Caco-2 (cell line): ENCODE results near the gene UBE2E3. TPM values are rescaled to one million over a fixed set of nuclear protein-coding genes. Genes with fewer than 3 reads are reported as not detected.
A peak's percentile ranks its signal among the peaks of the same experiment; 100 is the strongest.

Experiments used
- BruUV-seq: library from RNA; stranded (reverse); fragments of 400-500 nt; replicated peaks from 2 replicates; lab custom pipeline; 2021; lab: Mats Ljungman, UMichigan
- CTCF ChIA-PET: fragments of 300-600 bp; sonication (Branson Sonifier 250); formaldehyde crosslinking; loops from one replicate; lab custom pipeline; 2022; ENCODE audit warnings: antibody characterized with exemption; lab: Charles Lee
- POLR2A ChIA-PET: fragments of 300-600 bp; sonication (Branson Sonifier 250); formaldehyde crosslinking; loops from one replicate; lab custom pipeline; 2022; ENCODE audit warnings: antibody characterized with exemption; lab: Charles Lee
- DNase-seq, 2 experiments: peaks; one replicate each; pipeline versions ENCODE4 v3.0.0 to v3.0.0-alpha.2; 2020 to 2022
- H3K27me3 ChIP-seq: replicated peaks from 2 replicates; pipeline ENCODE4 v1.6.0; 2011; ENCODE audit warnings: low read length; ENCODE audit not compliant: control insufficient read depth, insufficient read depth
- H3K36me3 ChIP-seq: 2 replicates; pipeline ENCODE4 v1.5.1; 2011; ENCODE audit warnings: low read length; ENCODE audit not compliant: control insufficient read depth, insufficient read depth
- H3K4me1 ChIP-seq: fragments of 250-450 bp; sonication (Bioruptor Pico); 2 replicates; pipeline ENCODE4 v1.5.1; 2020; ENCODE audit warnings: mild to moderate bottlenecking
- H3K4me3 ChIP-seq: 2 replicates; pipeline ENCODE4 v1.5.1; 2011; ENCODE audit warnings: low read depth, mild to moderate bottlenecking, control low read depth, low read length
- H3K9me3 ChIP-seq: fragments of 250-450 bp; sonication (Bioruptor Pico); 2 replicates; pipeline ENCODE4 v1.5.1; 2020; ENCODE audit warnings: mild to moderate bottlenecking, moderate library complexity
- H3K27ac Mint-ChIP-seq: one replicate; pipeline ENCODE4 v1.8.0; 2022; ENCODE audit warnings: mixed read lengths; ENCODE audit not compliant: unreplicated experiment
- H3K27me3 Mint-ChIP-seq: one replicate; pipeline ENCODE4 v1.8.0; 2022; ENCODE audit warnings: mixed read lengths; ENCODE audit not compliant: insufficient read depth, unreplicated experiment
- H3K36me3 Mint-ChIP-seq: one replicate; pipeline ENCODE4 v1.8.0; 2022; ENCODE audit warnings: mild to moderate bottlenecking, mixed read lengths; ENCODE audit not compliant: insufficient read depth, unreplicated experiment
- H3K4me1 Mint-ChIP-seq: one replicate; pipeline ENCODE4 v1.8.0; 2022; ENCODE audit warnings: low read depth, mixed read lengths; ENCODE audit not compliant: unreplicated experiment
- H3K4me3 Mint-ChIP-seq: one replicate; pipeline ENCODE4 v1.8.0; 2022; ENCODE audit warnings: mild to moderate bottlenecking, moderate library complexity, mixed read lengths; ENCODE audit not compliant: unreplicated experiment
- H3K9me3 Mint-ChIP-seq: one replicate; pipeline ENCODE4 v1.8.0; 2022; ENCODE audit warnings: mixed read lengths; ENCODE audit not compliant: unreplicated experiment
- intact Hi-C: fragments of 100-400 bp; cut with micrococcal nuclease; formaldehyde crosslinking; loops from one replicate; pipeline ENCODE4 v1.10.0; 2022; ENCODE audit not compliant: unreplicated experiment
- total RNA-seq: library from RNA; stranded (reverse); gene quantifications from 2 replicates; pipeline ENCODE4 v1.2.3, GENCODE V29; 2022
- TF ChIP-seq, protein P1 (sequence below), 2 experiments: fragments of 200-600 bp in 1 of 2; IDR thresholded peaks; 1 replicate in 1 of 2; 2 replicates in 1 of 2; pipeline versions ENCODE4 v1.5.1 to v1.8.0; 2011 to 2022; ENCODE audit warnings: antibody characterized with exemption in 1 of 2, control low read depth in 1 of 2, inconsistent platforms in 1 of 2, low read depth in 1 of 2, low read length in 1 of 2, mild to moderate bottlenecking in 1 of 2, moderate library complexity in 1 of 2; ENCODE audit not compliant: insufficient read depth in 1 of 2, severe bottlenecking in 1 of 2, unreplicated experiment in 1 of 2

UBE2E3 gene
- total RNA-seq, 1 experiment from 2014 or later, result 9.0 TPM

DNA sequence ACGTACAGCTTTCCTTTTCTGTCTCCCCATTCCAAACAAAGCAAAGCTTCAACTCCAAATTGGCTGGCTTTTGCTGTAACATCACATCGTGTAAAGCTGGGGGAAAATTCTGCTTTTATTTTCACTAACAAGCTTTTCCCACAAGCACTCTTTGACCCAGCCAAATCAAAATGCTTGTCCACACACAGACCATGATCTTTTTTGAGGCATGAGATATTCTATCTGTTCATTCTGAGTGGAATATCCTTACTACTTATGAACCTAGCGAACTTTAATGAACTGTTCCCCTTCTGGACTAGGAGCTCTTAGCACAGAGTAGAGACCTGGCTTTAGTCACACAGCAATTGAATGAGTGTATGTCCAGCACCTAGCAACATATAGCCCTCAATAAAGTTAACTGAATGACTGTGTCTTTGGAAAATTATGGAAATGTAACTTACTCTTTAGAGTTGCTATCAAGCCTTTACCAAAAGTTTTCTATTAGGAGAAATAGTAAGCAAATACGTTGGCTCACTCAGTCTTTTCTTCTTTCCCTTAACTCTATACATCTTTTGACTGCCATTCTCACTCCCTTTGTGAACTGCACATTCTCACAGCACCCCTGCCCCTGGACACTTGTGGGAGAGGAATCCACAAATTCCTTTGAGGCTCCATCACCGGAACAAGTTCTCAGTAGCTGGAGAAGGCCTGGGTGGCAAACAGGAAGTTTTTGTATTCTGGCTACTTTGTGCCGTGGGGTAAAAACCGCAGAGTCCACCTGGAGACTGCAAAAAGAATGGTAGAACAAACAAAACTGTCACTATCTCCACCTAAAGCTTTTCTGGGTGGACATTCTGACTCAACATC lies 1.3 kb upstream of the UBE2E3 start:
- H3K27me3 Mint-ChIP-seq, result peaks cover 2% of the 10 kb centered on the region
- DNase-seq, result no peak

DNA sequence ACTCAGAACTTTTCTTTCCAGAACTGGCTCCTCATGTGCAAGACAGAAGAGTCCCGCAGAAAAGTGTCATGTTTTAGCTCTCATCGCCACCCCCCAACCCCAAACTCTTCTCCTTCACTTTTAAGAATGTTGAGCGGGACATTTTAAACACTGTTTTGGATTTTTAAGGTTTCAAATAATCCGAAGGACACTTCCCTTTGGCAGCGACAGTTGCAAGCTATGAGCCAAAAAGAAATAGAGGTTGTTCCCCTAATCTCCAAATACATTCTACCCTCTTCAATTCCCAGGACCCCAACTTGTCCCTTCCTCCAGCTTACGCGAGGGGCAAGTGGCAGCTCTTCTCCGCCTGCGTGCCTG lies 678 bp upstream of the UBE2E3 start:
- no peaks in the 10 kb centered on the region for H3K9me3 Mint-ChIP-seq
- CTCF ChIA-PET, result interaction anchor here (1.0 to 1.4 kb wide), 2 partner anchors 20 to 855 kb away, joined by 3 to 4 read pairs; no protein-coding TSS in a partner anchor
- POLR2A ChIA-PET, result interaction anchor here (0.6 kb wide), 1 partner anchor 372 kb away, joined by 4 read pairs; no protein-coding TSS in a partner anchor
- peaks cover 2% of the 10 kb centered on the region for H3K27me3 Mint-ChIP-seq
- no peaks in the 10 kb centered on the region for H3K36me3 ChIP-seq
- peak overlapping the region; percentile 59 for H3K4me3 Mint-ChIP-seq
- H3K27me3 ChIP-seq, result no peaks in the 10 kb centered on the region
- H3K4me3 ChIP-seq, result peak overlapping the region; percentile 47
- H3K36me3 Mint-ChIP-seq, result peaks cover 6% of the 10 kb centered on the region
- BruUV-seq, result no TSS peak
- intact Hi-C loops, result no loop called here
- H3K9me3 ChIP-seq, result no peaks in the 10 kb centered on the region
- no peaks in the 10 kb centered on the region for H3K4me1 Mint-ChIP-seq
- peaks cover 5% of the 10 kb centered on the region for H3K4me1 ChIP-seq
- DNase-seq, result no peak
- no peak overlapping the region for H3K27ac Mint-ChIP-seq
- TF ChIP-seq, protein P1, sequence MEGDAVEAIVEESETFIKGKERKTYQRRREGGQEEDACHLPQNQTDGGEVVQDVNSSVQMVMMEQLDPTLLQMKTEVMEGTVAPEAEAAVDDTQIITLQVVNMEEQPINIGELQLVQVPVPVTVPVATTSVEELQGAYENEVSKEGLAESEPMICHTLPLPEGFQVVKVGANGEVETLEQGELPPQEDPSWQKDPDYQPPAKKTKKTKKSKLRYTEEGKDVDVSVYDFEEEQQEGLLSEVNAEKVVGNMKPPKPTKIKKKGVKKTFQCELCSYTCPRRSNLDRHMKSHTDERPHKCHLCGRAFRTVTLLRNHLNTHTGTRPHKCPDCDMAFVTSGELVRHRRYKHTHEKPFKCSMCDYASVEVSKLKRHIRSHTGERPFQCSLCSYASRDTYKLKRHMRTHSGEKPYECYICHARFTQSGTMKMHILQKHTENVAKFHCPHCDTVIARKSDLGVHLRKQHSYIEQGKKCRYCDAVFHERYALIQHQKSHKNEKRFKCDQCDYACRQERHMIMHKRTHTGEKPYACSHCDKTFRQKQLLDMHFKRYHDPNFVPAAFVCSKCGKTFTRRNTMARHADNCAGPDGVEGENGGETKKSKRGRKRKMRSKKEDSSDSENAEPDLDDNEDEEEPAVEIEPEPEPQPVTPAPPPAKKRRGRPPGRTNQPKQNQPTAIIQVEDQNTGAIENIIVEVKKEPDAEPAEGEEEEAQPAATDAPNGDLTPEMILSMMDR (IDR thresholded peaks at IDR 0.05; ENCODE audit: insufficient read depth in 1 of 2, low read depth in 1 of 2, low read length in 1 of 2, severe bottlenecking in 1 of 2, unreplicated experiment in 1 of 2), result no peak

More for the DNA sequence above, 1.3 kb upstream of the UBE2E3 start:
- intact Hi-C loops, result no loop called here
- no peaks in the 10 kb centered on the region for H3K9me3 Mint-ChIP-seq
- H3K9me3 ChIP-seq, result no peaks in the 10 kb centered on the region
- no peak overlapping the region for H3K4me3 ChIP-seq
- H3K27ac Mint-ChIP-seq, result no peak overlapping the region
- TF ChIP-seq, protein P1 (IDR thresholded peaks at IDR 0.05; ENCODE audit: insufficient read depth in 1 of 2, low read depth in 1 of 2, low read length in 1 of 2, severe bottlenecking in 1 of 2, unreplicated experiment in 1 of 2), result no peak
- peak overlapping the region; percentile 59 for H3K4me3 Mint-ChIP-seq
- no TSS peak for BruUV-seq
- H3K27me3 ChIP-seq, result no peaks in the 10 kb centered on the region
- peaks cover 6% of the 10 kb centered on the region for H3K36me3 Mint-ChIP-seq
- no peaks in the 10 kb centered on the region for H3K4me1 Mint-ChIP-seq
- ChIA-PET CTCF (interaction anchor here (1.0 to 1.4 kb wide), 2 partner anchors 20 to 855 kb away, joined by 3 to 4 read pairs; no protein-coding TSS in a partner anchor), POLR2A (no interaction called here)
- no peaks in the 10 kb centered on the region for H3K36me3 ChIP-seq
- H3K4me1 ChIP-seq, result peaks cover 5% of the 10 kb centered on the region

DNA sequence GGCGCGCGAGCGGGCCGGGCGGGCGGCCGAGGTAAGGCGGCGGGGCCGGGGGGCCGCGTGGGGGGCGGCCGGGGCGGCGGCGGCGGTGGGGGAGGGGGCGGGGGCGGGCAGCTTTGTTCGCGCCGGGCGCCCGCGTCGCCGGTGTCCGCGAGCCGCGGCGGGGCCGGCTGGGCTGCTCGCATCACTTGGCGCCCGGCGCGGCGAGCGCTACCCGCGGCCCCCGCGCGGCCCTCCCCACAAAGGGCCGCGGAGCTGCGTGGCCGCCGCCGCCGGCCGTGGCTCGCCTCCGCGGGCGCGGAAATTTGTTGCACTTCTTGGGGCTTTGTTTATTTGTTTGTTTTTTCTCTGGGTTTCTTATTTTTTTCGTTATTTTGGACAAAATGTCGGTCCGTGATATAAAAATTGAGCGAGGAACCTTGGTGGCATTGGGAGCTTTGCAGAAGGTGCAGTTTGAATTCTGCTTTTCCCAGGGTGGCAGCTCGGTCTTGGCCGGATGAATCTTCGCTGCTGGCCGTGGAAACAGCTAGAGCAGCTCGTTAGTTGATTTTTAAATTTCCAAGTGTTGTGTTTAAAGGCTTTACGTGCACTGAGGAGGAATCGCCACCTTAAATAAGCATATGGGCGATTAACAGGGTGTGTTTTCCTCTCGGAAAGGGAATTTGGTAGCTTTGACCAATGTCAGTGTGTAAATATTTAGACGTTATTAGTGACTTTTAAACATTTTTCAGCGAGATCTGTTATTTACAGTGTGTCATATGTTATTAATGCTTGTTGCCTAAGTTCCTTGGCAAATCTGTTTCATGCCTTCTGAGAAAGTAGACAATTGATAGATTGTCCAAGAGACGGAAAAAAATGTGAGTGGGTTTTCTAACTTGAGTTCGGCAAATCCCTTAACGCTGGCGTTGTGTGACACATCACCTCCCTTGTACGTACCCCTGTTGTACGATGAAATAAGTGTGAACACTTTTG lies 822 bp downstream of the UBE2E3 start:
- no peaks in the 10 kb centered on the region for H3K36me3 ChIP-seq
- no peaks in the 10 kb centered on the region for H3K9me3 ChIP-seq
- no peak overlapping the region for H3K27ac Mint-ChIP-seq
- H3K4me1 ChIP-seq, result peaks cover 5% of the 10 kb centered on the region
- no peaks in the 10 kb centered on the region for H3K4me1 Mint-ChIP-seq
- H3K9me3 Mint-ChIP-seq, result no peaks in the 10 kb centered on the region
- CTCF ChIA-PET, result interaction anchor here (0.6 to 1.4 kb wide), 4 partner anchors 117 to 857 kb away, joined by 3 read pairs; no protein-coding TSS in a partner anchor
- H3K27me3 ChIP-seq, result no peaks in the 10 kb centered on the region
- H3K36me3 Mint-ChIP-seq, result peaks cover 6% of the 10 kb centered on the region
- H3K4me3 ChIP-seq, result peak overlapping the region; percentile 47
- intact Hi-C loops, result no loop called here
- peaks cover 2% of the 10 kb centered on the region for H3K27me3 Mint-ChIP-seq
- POLR2A ChIA-PET, result no interaction called here
- BruUV-seq, result TSS peak; percentile 43
- peak in 1 of 2 experiments; percentile 10 for DNase-seq
- TF ChIP-seq, protein P1 (IDR thresholded peaks at IDR 0.05; ENCODE audit: insufficient read depth in 1 of 2, low read depth in 1 of 2, low read length in 1 of 2, severe bottlenecking in 1 of 2, unreplicated experiment in 1 of 2), result no peak
- H3K4me3 Mint-ChIP-seq, result peak overlapping the region; percentile 89
